ENCODE results near the gene F2RL3.

- no peak for TF ChIP-seq CTCF (IDR thresholded peaks at IDR 0.05 in 4 of 5, conservative IDR thresholded peaks at IDR 0.05 in 1 of 5)
- no peak for TF ChIP-seq POLR2A (IDR thresholded peaks at IDR 0.05)
Observed at GRCh38 chr19:16903347-16903746, 14.5 kb downstream of the F2RL3 start.
